SU-DHL-6 (cell line): ENCODE measurements around the gene TPD52L1.

Experiments
- EZH2phosphoT487 ChIP-seq: fragments of 200-600 bp; sonication (generic), shearing (Covaris generic); conservative IDR thresholded peaks from 2 replicates; pipeline ENCODE4 v1.6.1; 2018; ENCODE audit warnings: mild to moderate bottlenecking, antibody characterized with exemption, low read length, moderate library complexity, mixed read lengths
- TF ChIP-seq, protein P1 (sequence below): fragments of 200-600 bp; sonication (generic); IDR thresholded peaks from one replicate; pipeline ENCODE4 v1.5.1; 2017; ENCODE audit warnings: antibody characterized with exemption, mild to moderate bottlenecking, low read length, moderate library complexity; ENCODE audit not compliant: insufficient read depth, poor library complexity, severe bottlenecking

DNA sequence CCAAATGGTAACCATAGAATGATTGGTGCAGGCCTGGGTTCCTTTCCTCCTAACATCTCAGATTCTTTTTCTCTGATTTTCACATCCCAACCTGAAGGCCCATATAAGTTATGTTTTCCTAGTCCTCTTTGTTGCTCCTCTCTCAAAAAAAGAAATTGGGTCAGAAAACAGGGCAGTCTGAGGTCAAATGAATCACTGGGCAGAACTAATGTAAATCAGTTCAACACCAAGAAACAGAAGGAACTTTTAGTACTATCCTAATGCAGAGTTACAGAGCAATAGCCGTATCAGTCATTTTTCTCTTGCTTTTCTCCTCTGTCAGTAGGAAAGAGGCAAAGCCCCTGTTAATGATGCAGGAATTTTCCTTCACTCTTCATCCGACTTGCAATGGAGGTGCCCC is 11.0 kb upstream of the TPD52L1 start:
- TF ChIP-seq, protein P1, sequence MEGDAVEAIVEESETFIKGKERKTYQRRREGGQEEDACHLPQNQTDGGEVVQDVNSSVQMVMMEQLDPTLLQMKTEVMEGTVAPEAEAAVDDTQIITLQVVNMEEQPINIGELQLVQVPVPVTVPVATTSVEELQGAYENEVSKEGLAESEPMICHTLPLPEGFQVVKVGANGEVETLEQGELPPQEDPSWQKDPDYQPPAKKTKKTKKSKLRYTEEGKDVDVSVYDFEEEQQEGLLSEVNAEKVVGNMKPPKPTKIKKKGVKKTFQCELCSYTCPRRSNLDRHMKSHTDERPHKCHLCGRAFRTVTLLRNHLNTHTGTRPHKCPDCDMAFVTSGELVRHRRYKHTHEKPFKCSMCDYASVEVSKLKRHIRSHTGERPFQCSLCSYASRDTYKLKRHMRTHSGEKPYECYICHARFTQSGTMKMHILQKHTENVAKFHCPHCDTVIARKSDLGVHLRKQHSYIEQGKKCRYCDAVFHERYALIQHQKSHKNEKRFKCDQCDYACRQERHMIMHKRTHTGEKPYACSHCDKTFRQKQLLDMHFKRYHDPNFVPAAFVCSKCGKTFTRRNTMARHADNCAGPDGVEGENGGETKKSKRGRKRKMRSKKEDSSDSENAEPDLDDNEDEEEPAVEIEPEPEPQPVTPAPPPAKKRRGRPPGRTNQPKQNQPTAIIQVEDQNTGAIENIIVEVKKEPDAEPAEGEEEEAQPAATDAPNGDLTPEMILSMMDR = no peak
- TF ChIP-seq EZH2phosphoT487 = no peak
